Nucleus accumbens (tissue), 56 donors: ENCODE data around the gene ADAMTS10.
A peak's percentile ranks its signal among the peaks of the same experiment; 100 is the strongest.
"Not testable (repeated sequence)": the region's sequence is repeated elsewhere in the genome, so short reads cannot be mapped to it uniquely, and the experiment has no call there.

ENCODE experiments used
- DNase-seq, 56 donors: peaks; one replicate each; lab custom pipeline; 2025; lab: John Stamatoyannopoulos, UW

Gene ADAMTS10

GRCh38 chr19:8569066-8569771 is 41.3 kb downstream of the ADAMTS10 start:
- peak in 9 of 56 donors; percentile 5 to 30 (median 13) for DNase-seq

DNA sequence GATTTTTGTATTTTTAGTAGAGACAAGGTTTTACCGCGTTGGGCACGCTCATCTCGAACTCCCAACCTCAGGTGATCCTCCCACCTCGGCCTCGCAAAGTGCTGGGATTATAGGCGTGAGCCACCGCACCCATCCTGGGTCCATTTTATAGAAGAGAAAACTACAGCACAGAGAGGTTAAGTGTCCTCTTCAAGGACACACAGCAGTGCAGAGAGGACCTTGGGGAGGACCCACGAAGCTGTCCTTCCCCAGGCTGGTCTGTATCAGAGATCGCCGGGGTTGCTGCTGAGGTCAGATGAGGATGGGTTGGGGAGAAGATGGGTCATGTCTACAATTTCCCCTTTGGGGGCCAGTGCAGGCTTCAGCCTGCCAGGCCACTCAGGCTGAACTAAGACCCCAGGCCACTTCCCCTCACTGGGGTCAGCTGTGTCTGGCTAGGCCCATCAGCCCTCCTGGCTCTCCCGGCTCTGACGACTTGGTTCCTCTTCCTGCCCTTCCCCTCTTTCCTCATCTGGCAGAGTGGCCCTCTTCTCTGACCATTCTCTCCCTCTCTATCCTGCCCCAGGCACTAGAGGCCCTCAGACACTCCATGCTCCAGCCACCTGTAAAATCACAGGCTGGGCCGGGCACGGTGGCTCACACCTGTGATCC is 42.9 kb downstream of the ADAMTS10 start:
- peak in 14 of 56 donors; percentile 1 to 35 (median 14) for DNase-seq

- DNase-seq = no peak
These were observed 43.7 kb downstream of the ADAMTS10 start for GRCh38 chr19:8566855-8567254.

DNA sequence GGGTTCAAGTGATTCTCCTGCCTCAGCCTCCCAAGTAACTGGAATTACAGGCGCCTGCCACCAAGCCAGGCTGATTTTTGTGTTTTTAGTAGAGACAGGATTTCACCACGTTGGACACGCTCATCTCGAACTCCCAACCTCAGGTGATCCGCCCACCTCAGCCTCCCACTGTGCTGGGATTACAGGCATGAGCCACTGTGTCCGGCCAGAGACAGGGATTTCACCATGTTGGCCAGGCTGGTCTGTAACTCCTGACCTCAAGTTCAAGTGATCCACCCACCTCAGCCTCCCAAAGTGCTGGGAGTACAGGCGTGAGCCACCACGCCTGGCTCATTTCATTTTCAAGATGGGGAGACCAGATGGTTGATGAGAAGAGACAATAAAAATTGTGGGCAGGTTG is 45.6 kb downstream of the ADAMTS10 start:
- not testable (repeated sequence) for DNase-seq

DNA sequence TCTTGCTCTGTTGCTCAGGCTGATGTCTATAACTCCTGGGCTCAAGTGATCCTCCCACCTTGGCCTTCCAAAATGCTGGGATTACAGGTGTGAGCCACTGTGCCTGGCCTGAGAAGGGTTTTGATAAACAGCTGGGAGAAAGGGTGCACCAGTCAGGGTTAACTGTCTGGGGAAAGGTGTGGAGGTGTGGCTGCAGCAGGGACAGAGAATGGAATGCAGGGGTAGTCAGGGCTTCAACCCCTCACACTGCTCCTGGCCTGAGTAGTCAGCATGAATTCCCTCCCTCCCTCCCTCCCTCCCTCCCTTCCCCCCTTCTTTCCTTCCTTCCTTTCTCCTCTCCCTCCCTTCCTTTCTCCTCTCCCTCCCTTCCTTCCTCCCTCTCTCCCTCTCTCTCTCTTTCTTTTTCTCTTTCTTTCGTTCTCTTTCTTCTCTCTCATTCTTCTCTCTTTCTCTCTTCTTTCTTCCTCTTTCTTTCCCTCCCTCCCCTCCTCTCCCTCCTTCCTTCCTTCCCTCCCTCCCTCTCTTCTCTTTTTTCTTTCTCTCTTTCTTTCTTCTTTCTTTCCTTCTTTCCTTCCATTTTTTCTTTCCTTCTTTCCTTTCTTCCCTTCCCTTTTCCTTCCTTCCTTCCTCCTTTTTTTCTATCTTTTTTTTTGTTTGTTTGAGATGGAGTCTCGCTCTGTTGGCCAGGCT is 49.3 kb downstream of the ADAMTS10 start:
- DNase-seq = no peak

GRCh38 chr19:8558325-8558724 is 52.2 kb downstream of the ADAMTS10 start:
- DNase-seq = no peak

DNA sequence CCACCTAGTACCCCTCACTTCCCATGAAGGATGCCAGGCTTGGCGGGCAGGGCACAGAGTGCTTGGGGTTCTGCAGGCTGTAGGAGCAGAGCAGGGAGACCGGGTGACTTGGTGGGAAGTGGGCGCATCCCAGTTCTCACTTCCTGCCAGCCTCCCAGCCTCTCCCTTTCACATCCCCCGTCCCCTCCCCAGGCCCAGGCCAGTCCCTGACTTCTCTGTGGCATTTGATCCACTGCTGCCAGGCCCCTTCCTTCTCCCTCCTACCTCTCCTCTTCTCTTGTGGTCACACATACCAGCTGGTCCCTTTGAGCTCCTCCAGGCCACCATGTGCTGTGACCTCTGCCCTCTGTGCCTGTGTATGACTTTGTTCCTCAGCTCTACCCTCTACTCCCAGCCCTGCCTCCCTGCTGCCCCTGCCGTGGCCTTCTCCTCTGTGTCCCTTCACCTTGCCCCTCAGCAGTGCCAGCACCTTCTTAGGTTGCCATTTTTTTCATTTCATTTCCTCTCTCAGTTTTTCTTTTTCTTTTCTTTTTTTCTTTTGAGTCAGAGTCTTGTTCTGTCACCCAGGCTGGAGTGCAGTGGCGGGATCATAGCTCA is 52.8 kb downstream of the ADAMTS10 start:
- no peak for DNase-seq

- not testable (repeated sequence) for DNase-seq
These were observed 56.8 kb downstream of the ADAMTS10 start for GRCh38 chr19:8553729-8554128.

GRCh38 chr19:8552810-8553209 is 57.7 kb downstream of the ADAMTS10 start:
- no peak for DNase-seq

DNA sequence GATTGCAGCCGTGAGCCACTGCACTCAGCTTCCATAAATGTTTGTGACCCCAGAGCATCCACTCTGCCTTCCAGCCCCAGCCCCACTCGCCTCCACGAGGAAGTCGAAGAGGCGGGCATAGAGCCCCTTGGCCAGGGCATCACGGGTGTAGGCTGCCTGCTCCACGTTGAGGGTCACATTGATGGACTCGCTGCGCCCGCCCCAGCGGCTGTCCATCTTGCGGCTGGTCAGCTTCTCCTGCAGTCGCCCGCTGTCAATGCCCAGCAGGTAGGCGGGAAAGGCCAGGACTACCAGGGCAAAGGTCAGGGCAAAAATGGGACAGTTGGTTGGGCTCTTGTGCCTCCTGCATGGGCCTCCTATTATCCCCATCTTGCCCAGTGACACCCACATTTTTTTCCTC is 60.4 kb downstream of the ADAMTS10 start:
- no peak for DNase-seq

DNA sequence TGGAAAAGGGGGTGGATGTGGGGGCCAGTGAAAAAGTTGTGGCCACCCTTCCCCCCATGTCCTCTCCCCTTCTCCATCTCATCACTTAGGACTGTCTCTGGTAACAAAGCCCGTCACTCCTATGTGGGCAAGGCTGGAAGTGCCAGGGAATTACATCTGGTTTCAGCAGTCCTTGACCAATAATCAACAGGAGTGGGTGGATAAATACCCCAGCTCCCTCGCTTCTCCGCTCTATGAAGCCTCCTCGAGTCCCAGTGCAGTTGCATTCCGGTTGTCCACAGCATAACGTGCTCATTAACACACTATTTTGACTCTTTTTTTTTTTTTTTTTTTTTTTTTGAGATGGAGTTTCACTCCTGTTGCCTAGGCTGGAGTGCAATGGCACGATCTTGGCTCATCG is 64.8 kb downstream of the ADAMTS10 start:
- no peak for DNase-seq

- DNase-seq = no peak
These were observed 66.3 kb downstream of the ADAMTS10 start for GRCh38 chr19:8544168-8544567.

- no peak for DNase-seq
These were observed 70.8 kb downstream of the ADAMTS10 start for GRCh38 chr19:8539621-8540149.

DNA sequence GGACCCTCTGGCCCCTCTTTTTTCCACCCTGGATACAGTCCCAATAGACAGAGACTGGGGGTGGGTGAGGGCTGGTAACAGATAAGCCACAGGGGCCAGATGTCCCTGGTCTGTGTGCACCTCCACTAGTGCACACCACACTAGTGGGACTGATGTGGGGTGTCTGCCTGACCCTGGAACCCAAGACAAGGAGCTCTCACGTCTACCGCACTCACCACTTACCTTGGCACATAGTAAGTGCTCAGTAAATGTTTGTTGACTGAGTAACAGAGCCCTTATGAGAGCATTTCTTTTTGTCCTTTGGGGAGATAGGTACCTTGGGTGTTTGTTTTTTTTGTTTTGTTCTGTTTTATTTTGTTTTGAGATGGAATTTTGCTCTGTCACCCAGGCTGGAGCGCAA is 73.4 kb downstream of the ADAMTS10 start:
- no peak for DNase-seq

DNA sequence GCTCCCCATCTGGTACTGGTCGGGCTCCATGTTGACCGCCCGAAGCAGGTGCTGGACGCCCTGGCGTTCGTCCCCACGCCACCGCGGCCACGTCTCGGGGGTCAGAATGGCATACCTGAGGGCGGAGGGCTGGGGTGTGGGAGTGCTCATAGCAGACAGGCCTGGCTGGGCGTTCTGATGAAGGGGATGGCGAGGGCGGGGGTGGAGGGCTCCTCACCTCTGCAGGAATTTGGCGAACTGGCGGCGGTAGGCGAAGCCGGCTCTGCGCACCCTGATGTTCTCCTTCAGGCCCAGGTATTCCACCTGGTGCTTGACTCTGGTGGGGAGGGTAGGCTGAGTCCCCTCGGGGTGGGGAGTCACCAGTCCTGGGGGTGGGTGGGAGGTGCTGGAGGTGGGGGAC is 74.2 kb downstream of the ADAMTS10 start:
- DNase-seq = no peak

DNA sequence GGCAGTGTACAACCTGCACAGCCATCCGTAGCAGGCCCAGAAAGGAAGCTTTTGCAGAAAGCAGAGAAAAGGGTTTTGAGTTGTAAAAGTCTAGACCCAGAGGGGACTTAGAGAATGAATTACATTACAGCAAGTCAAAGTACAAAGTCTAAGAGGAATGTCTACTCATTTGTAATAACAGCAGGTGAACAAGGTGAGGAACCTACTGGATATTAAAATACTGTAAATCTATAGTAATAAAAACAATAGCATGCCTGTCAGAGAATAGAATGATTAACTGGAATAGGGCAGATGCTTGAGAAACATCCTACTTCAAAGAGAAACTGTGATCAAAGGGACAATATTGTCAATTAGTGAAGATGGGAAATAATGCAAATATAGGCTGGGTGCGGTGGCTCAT is 78.3 kb downstream of the ADAMTS10 start:
- DNase-seq = no peak

- no peak for DNase-seq
These were observed 79.0 kb downstream of the ADAMTS10 start for GRCh38 chr19:8531470-8531869.
